Measurements from ENCODE around the gene DYNC2LI1. TPM values are rescaled to one million over a fixed set of nuclear protein-coding genes. Genes with fewer than 3 reads are reported as not detected.

DYNC2LI1 gene
- total RNA-seq, 1 donor from 2014 or later = 22.7 TPM

DNA sequence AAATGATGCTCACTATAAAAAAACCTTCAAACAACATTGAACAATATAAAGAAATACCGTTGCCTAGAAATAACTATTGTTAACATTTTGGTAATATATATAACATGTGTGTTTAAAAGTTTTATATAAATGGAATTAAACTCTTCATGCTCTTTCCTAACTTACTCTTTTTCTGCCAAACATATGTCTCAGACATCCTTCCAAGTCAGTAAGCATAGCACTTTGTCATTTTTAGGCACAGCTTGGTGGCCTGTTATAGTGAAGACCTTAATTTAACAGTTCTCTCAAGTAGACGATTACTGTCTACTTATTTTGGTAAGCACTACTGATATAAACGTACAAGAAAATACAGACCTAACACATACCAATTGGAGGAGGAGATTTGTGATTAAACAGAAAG is 40.9 kb downstream of the DYNC2LI1 start:
- Histone ChIP-seq H3K4me3 (no peak overlapping the region), H3K27ac (no peak overlapping the region), H3K4me1 (no peaks in the 10 kb centered on the region), H3K9me3 (no peaks in the 10 kb centered on the region), H3K36me3 (peaks cover 16% of the 10 kb centered on the region), H3K27me3 (ENCODE audit: low read depth) (no peaks in the 10 kb centered on the region)
- intact Hi-C loops (cut with DNase I) = no loop called here
- no peak for TF ChIP-seq CTCF (IDR thresholded peaks at IDR 0.05)
- ATAC-seq (no peak), DNase-seq (no peak)

- Histone ChIP-seq H3K4me1 (no peaks in the 10 kb centered on the region), H3K4me3 (no peak overlapping the region), H3K27me3 (ENCODE audit: low read depth) (no peaks in the 10 kb centered on the region), H3K27ac (no peak overlapping the region), H3K36me3 (no peaks in the 10 kb centered on the region), H3K9me3 (no peaks in the 10 kb centered on the region)
- no peak for DNase-seq
- intact Hi-C loops (cut with DNase I) = no loop called here
- TF ChIP-seq CTCF (IDR thresholded peaks at IDR 0.05) = no peak
- ATAC-seq = peak in 1 of 2 donors; percentile 46
Observed at GRCh38 chr2:43818761-43819160, 44.9 kb downstream of the DYNC2LI1 start.

GRCh38 chr2:43819491-43820163 is 45.8 kb downstream of the DYNC2LI1 start:
- no peak for ATAC-seq
- no peaks in the 10 kb centered on the region for H3K4me1 ChIP-seq
- TF ChIP-seq CTCF (IDR thresholded peaks at IDR 0.05) = no peak
- H3K27me3 ChIP-seq (ENCODE audit: low read depth) = no peaks in the 10 kb centered on the region
- H3K4me3 ChIP-seq = no peak overlapping the region
- H3K9me3 ChIP-seq = no peaks in the 10 kb centered on the region
- H3K36me3 ChIP-seq = no peaks in the 10 kb centered on the region
- DNase-seq = no peak
- intact Hi-C loops (cut with DNase I) = no loop called here
- H3K27ac ChIP-seq = no peak overlapping the region

- no peaks in the 10 kb centered on the region for H3K27me3 ChIP-seq (ENCODE audit: low read depth)
- H3K36me3 ChIP-seq = no peaks in the 10 kb centered on the region
- H3K9me3 ChIP-seq = no peaks in the 10 kb centered on the region
- ATAC-seq (no peak), DNase-seq (no peak)
- intact Hi-C loops (cut with DNase I) = no loop called here
- no peaks in the 10 kb centered on the region for H3K4me1 ChIP-seq
- no peak for TF ChIP-seq CTCF (IDR thresholded peaks at IDR 0.05)
- H3K4me3 ChIP-seq = no peak overlapping the region
- H3K27ac ChIP-seq = no peak overlapping the region
Observed at GRCh38 chr2:43822839-43823238, 49.0 kb downstream of the DYNC2LI1 start.

DNA sequence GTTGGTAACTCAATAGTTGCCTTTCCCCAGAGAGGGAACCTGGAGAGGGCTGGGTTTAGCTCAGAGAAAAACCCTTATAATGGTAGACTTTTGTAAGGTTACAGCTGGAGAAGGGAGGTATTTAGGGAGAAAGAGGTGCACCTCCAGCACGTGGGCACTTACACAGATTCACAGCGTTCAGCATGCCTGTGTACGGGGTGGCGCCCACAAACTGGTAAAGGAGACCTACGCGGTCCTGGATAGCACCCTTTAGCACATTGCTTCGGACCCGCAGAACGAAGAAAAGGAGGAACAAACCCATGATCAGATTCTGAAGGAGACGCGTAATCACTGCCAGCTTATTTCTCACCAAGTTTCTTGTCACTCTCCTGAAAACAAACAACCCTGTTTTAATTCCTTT is 49.9 kb downstream of the DYNC2LI1 start:
- Histone ChIP-seq H3K4me3 (no peak overlapping the region), H3K36me3 (no peaks in the 10 kb centered on the region), H3K4me1 (no peaks in the 10 kb centered on the region), H3K27ac (no peak overlapping the region), H3K9me3 (no peaks in the 10 kb centered on the region), H3K27me3 (ENCODE audit: low read depth) (no peaks in the 10 kb centered on the region)
- ATAC-seq (no peak), DNase-seq (no peak)
- intact Hi-C loops (cut with DNase I) = no loop called here
- no peak for TF ChIP-seq CTCF (IDR thresholded peaks at IDR 0.05)
